Left lung (tissue), 10 donors: Measurements from ENCODE around the gene VSTM2B. TPM values are rescaled to one million over a fixed set of nuclear protein-coding genes. Genes with fewer than 3 reads are reported as not detected.

Source experiments
- ATAC-seq: fragments of 200-7000 bp; cut with Tn5 transposase; one replicate; pipeline ENCODE4 v1.9.1; 2020; ENCODE audit warnings: moderate library complexity
- DNase-seq, 4 donors: peaks; one replicate each; pipeline ENCODE4 v3.0.0-alpha.2; 2013 to 2020
- H3K27ac ChIP-seq, 2 donors: fragments of 200-600 bp; sonication (generic) in 1 of 2; one replicate each; pipeline versions ENCODE4 v1.5.0 to v1.8.0; 2020 to 2021
- H3K27me3 ChIP-seq, 2 donors: fragments of 200-600 bp; sonication (generic) in 1 of 2; one replicate each; pipeline versions ENCODE4 v1.5.0 to v1.8.0; 2020 to 2021
- H3K36me3 ChIP-seq, 2 donors: fragments of 200-600 bp; sonication (generic) in 1 of 2; one replicate each; pipeline versions ENCODE4 v1.5.0 to v1.8.0; 2020 to 2021
- H3K4me1 ChIP-seq, 2 donors: fragments of 200-600 bp; one replicate each; pipeline ENCODE4 v1.8.0; 2021
- H3K4me3 ChIP-seq, 2 donors: fragments of 200-600 bp; sonication (generic) in 1 of 2; one replicate each; pipeline versions ENCODE4 v1.5.0 to v1.8.0; 2020 to 2021; ENCODE audit warnings: mild to moderate bottlenecking in 1 of 2
- H3K9me3 ChIP-seq, 2 donors: fragments of 200-600 bp; sonication (generic) in 1 of 2; one replicate each; pipeline versions ENCODE4 v1.5.0 to v1.8.0; 2020 to 2021
- CTCF ChIP-seq, 2 donors: fragments of 200-600 bp; sonication (generic) in 1 of 2; IDR thresholded peaks; one replicate each; pipeline versions ENCODE4 v1.5.0 to v1.8.0; 2021; ENCODE audit warnings: antibody characterized with exemption in 2 of 2
- intact Hi-C, 2 donors: fragments of 100-400 bp; cut with DNase I; formaldehyde crosslinking; loops; one replicate each; pipeline versions ENCODE4 v1.11.2 to v1.14.2; 2022
- polyA plus RNA-seq, 6 donors: library from polyadenylated mRNA; unstranded; fragments of 120-200 nt; gene quantifications; one replicate each; pipeline ENCODE4 v1.2.1, GENCODE V29; 2013; ENCODE audit not compliant: insufficient read length in 6 of 6
- total RNA-seq, 2 donors: library from RNA; stranded (reverse); fragmentation: NEBNext Ultra II Directional; extraction: Animal tissue kit (Norgen Biotek cat#: 25700); gene quantifications; one replicate each; pipeline ENCODE4 v1.2.1, GENCODE V29; 2021
- donor health status: DM: no; HTN: yes; CAD: no.
- donor health status: DM: no; HTN: no; CAD: no.

VSTM2B gene
- total and polyA plus RNA-seq, 8 donors = not detected

GRCh38 chr19:29612801-29613595, 87.2 kb downstream of the VSTM2B start:
- Histone ChIP-seq H3K4me3 (no peak overlapping the region), H3K36me3 (peaks cover 0 to 81% of the 10 kb centered on the region in 2 donors), H3K27ac (no peak overlapping the region), H3K9me3 (no peaks in the 10 kb centered on the region), H3K27me3 (no peaks in the 10 kb centered on the region), H3K4me1 (no peaks in the 10 kb centered on the region)
- no peak for DNase-seq
- TF ChIP-seq CTCF (IDR thresholded peaks at IDR 0.05) = no peak
- intact Hi-C loops = no loop called here
- ATAC-seq = no peak

- DNase-seq (no peak), ATAC-seq (no peak)
- H3K36me3 ChIP-seq = peaks cover 0 to 75% of the 10 kb centered on the region in 2 donors
- H3K27ac ChIP-seq = no peak overlapping the region
- no peaks in the 10 kb centered on the region for H3K27me3 ChIP-seq
- H3K9me3 ChIP-seq = no peaks in the 10 kb centered on the region
- no peaks in the 10 kb centered on the region for H3K4me1 ChIP-seq
- intact Hi-C loops = no loop called here
- TF ChIP-seq CTCF (IDR thresholded peaks at IDR 0.05) = no peak
- H3K4me3 ChIP-seq = no peak overlapping the region
Measured at GRCh38 chr19:29614046-29614445, 88.3 kb downstream of the VSTM2B start.

Other genes starting within 250 kb of the VSTM2B start
- 10 to 100 TPM; 49.2 to 66.9 TPM for gene POP4, start 80.3 kb downstream of the VSTM2B start, total RNA-seq
- 10 to 100 TPM; 51.2 to 56.6 (median 54.4) TPM for gene POP4, start 80.3 kb downstream of the VSTM2B start, polyA plus RNA-seq
- gene PLEKHF1, start 139.5 kb downstream of the VSTM2B start, total RNA-seq = 1 to 10 TPM; 6.1 to 8.5 TPM
- 1 to 10 TPM in 5 of 6 donors, under 1 TPM in 1; 1.00 to 1.7 (median 1.1) TPM for gene PLEKHF1, start 139.5 kb downstream of the VSTM2B start, polyA plus RNA-seq
- 10 to 100 TPM; 20.3 to 22.7 TPM for gene C19orf12, start 189.3 kb downstream of the VSTM2B start, total RNA-seq
- 10 to 100 TPM; 18.6 to 25.6 (median 21.7) TPM for gene C19orf12, start 189.3 kb downstream of the VSTM2B start, polyA plus RNA-seq